PC-3 (cell line): ENCODE data around the gene ADGRF5.

Source experiments
- EZH2 ChIP-seq: fragments of 300-600 bp; sonication (generic); IDR thresholded peaks from one replicate; pipeline ENCODE4 v1.6.1; 2017; ENCODE audit warnings: antibody characterized with exemption, mild to moderate bottlenecking, low read length; ENCODE audit not compliant: unreplicated experiment
- EZH2phosphoT487 ChIP-seq: fragments of 300-600 bp; sonication (generic); IDR thresholded peaks from 2 replicates; pipeline ENCODE4 v1.6.1; 2018; ENCODE audit warnings: mild to moderate bottlenecking, antibody characterized with exemption, low read length, borderline replicate concordance
- TF ChIP-seq, protein P1 (sequence below): fragments of 300-600 bp; sonication (generic); conservative IDR thresholded peaks from 2 replicates; pipeline ENCODE4 v1.5.1; 2017; ENCODE audit warnings: antibody characterized with exemption, low read depth, mild to moderate bottlenecking, low read length

DNA sequence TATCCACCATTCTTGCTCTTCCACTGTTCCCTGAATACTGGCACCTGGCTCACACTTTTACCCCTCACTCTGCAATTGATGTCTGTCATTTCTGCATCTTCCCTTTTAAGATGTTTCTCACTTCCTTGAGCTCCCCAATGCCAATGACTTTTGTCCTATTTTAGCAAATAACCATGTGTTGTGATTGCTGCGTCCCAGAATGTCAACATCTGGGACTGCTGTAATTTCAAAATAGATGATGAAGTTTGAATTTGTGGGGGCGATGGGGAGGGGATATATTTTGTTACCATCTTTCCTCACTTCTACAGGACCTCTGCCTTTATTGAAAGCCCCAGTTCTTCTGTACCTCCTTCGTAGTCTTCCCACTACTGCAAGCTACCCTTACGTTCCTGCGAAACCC is 40.0 kb upstream of the ADGRF5 start:
- TF ChIP-seq, protein P1, sequence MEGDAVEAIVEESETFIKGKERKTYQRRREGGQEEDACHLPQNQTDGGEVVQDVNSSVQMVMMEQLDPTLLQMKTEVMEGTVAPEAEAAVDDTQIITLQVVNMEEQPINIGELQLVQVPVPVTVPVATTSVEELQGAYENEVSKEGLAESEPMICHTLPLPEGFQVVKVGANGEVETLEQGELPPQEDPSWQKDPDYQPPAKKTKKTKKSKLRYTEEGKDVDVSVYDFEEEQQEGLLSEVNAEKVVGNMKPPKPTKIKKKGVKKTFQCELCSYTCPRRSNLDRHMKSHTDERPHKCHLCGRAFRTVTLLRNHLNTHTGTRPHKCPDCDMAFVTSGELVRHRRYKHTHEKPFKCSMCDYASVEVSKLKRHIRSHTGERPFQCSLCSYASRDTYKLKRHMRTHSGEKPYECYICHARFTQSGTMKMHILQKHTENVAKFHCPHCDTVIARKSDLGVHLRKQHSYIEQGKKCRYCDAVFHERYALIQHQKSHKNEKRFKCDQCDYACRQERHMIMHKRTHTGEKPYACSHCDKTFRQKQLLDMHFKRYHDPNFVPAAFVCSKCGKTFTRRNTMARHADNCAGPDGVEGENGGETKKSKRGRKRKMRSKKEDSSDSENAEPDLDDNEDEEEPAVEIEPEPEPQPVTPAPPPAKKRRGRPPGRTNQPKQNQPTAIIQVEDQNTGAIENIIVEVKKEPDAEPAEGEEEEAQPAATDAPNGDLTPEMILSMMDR, result no peak
- TF ChIP-seq EZH2, result no peak
- TF ChIP-seq EZH2phosphoT487, result no peak
